Activated CD8-positive, alpha-beta T cell treated with anti-CD3 and anti-CD28 coated beads for 36 hours (primary cell): ENCODE results near the gene SLC1A5. TPM values are rescaled to one million over a fixed set of nuclear protein-coding genes. Genes with fewer than 3 reads are reported as not detected.
"Not testable (repeated sequence)": the region's sequence is repeated elsewhere in the genome, so short reads cannot be mapped to it uniquely, and the experiment has no call there.

Experiments
- ATAC-seq: fragments of 200-7000 bp; cut with Tn5 transposase; one replicate; pipeline ENCODE4 v1.10.0; 2021; ENCODE audit warnings: mild to moderate bottlenecking, moderate library complexity
- CTCF ChIA-PET: fragments of 350-600 bp; sonication (Branson Sonifier 250); formaldehyde crosslinking; loops from one replicate; lab custom pipeline; 2021; ENCODE audit warnings: antibody characterized with exemption; lab: Charles Lee
- POLR2A ChIA-PET: fragments of 350-600 bp; sonication (Branson Sonifier 250); formaldehyde crosslinking; loops from one replicate; lab custom pipeline; 2021; ENCODE audit warnings: antibody characterized with exemption; lab: Charles Lee
- DNase-seq: peaks from one replicate; pipeline ENCODE4 v3.0.0-alpha.2; 2020
- H3K27ac Mint-ChIP-seq: one replicate; pipeline ENCODE4 v1.8.0; 2021; ENCODE audit warnings: mild to moderate bottlenecking, mixed read lengths
- H3K27me3 Mint-ChIP-seq: one replicate; pipeline ENCODE4 v1.8.0; 2021; ENCODE audit warnings: mixed read lengths
- H3K36me3 Mint-ChIP-seq: one replicate; pipeline ENCODE4 v1.8.0; 2021; ENCODE audit warnings: low read depth, mixed read lengths
- H3K4me1 Mint-ChIP-seq: one replicate; pipeline ENCODE4 v1.8.0; 2021; ENCODE audit warnings: low read depth, mixed read lengths
- H3K4me3 Mint-ChIP-seq: one replicate; pipeline ENCODE4 v1.8.0; 2021; ENCODE audit warnings: mild to moderate bottlenecking, moderate library complexity, mixed read lengths
- H3K9me3 Mint-ChIP-seq: one replicate; pipeline ENCODE4 v1.8.0; 2021; ENCODE audit warnings: mixed read lengths
- CTCF ChIP-seq: fragments of 200-600 bp; IDR thresholded peaks from one replicate; pipeline ENCODE4 v1.8.0; 2022; ENCODE audit warnings: antibody characterized with exemption, mild to moderate bottlenecking
- intact Hi-C: fragments of 100-400 bp; cut with micrococcal nuclease; formaldehyde crosslinking; loops from one replicate; pipeline ENCODE4 v1.10.0; 2022
- total RNA-seq, 2 experiments: library from RNA; stranded (reverse); gene quantifications; one replicate each; pipeline ENCODE4 v1.2.3, GENCODE V29; 2021

SLC1A5 gene
- total RNA-seq, 2 experiments from 2014 or later = 235 TPM

- Mint-ChIP-seq H3K36me3 (no peaks in the 10 kb centered on the region), H3K27ac (no peak overlapping the region), H3K27me3 (no peaks in the 10 kb centered on the region), H3K4me1 (peaks cover 9% of the 10 kb centered on the region), H3K4me3 (no peak overlapping the region), H3K9me3 (no peaks in the 10 kb centered on the region)
- ATAC-seq (no peak), DNase-seq (no peak)
- POLR2A ChIA-PET = interaction anchor here (0.6 kb wide), 1 partner anchor 1108 kb away, joined by 3 read pairs; no protein-coding TSS in a partner anchor
- intact Hi-C loops = no loop called here
- CTCF ChIA-PET = interaction anchor here (2.3 kb wide), 1 partner anchor 27 kb away, joined by 8 read pairs; no protein-coding TSS in a partner anchor
- TF ChIP-seq CTCF = no peak
Observed at GRCh38 chr19:46812977-46813838, 24.8 kb upstream of the SLC1A5 start.

- H3K4me3 Mint-ChIP-seq = no peak overlapping the region
Observed at GRCh38 chr19:46809534-46810272, 21.3 kb upstream of the SLC1A5 start.

DNA sequence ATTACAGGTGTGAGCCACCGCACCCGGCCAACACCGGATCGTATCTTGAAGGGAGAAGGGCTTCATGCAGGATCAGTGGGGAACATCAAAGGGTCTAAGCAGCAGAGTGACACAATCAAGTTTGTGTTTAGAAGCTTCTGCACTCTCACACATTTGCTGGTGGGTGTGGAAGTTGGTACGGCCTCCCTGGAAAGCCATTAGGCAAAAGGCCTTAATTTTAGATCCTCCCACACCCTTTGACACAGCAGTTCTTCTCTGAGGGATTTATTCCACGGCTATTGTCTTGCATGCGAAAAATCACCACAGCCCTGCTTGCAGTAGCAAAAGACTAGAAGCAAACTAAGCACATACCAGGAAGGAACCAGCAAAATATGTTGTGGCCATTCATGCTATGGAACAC, 18.3 kb upstream of the SLC1A5 start:
- DNase-seq (no peak), ATAC-seq (no peak)
- intact Hi-C loops = no loop called here
- H3K9me3 Mint-ChIP-seq = no peaks in the 10 kb centered on the region
- CTCF ChIA-PET = no interaction called here
- no peak overlapping the region for H3K27ac Mint-ChIP-seq
- no peak for TF ChIP-seq CTCF
- no peaks in the 10 kb centered on the region for H3K27me3 Mint-ChIP-seq
- H3K4me3 Mint-ChIP-seq = no peak overlapping the region
- no peaks in the 10 kb centered on the region for H3K36me3 Mint-ChIP-seq
- H3K4me1 Mint-ChIP-seq = no peaks in the 10 kb centered on the region
- POLR2A ChIA-PET = interaction anchor here (1.3 kb wide), 1 partner anchor 10 kb away, joined by 4 read pairs; no protein-coding TSS in a partner anchor

More at GRCh38 chr19:46809534-46810272, 21.3 kb upstream of the SLC1A5 start:
- intact Hi-C loops = no loop called here
- no peak for ATAC-seq
- TF ChIP-seq CTCF = no peak
- H3K27me3 Mint-ChIP-seq = no peaks in the 10 kb centered on the region
- POLR2A ChIA-PET = interaction anchor here (2.3 kb wide), 1 partner anchor 21 kb away, joined by 6 read pairs; the partner anchor contains the start of gene SLC1A5
- no peaks in the 10 kb centered on the region for H3K9me3 Mint-ChIP-seq
- no peak for DNase-seq
- CTCF ChIA-PET = no interaction called here
- H3K36me3 Mint-ChIP-seq = no peaks in the 10 kb centered on the region
- no peak overlapping the region for H3K27ac Mint-ChIP-seq
- peaks cover 9% of the 10 kb centered on the region for H3K4me1 Mint-ChIP-seq

GRCh38 chr19:46804432-46804831, 16.0 kb upstream of the SLC1A5 start:
- POLR2A ChIA-PET, H3K27ac Mint-ChIP-seq, intact Hi-C loops, H3K4me3 Mint-ChIP-seq, H3K27me3 Mint-ChIP-seq, H3K4me1 Mint-ChIP-seq, DNase-seq, ATAC-seq, H3K36me3 Mint-ChIP-seq, H3K9me3 Mint-ChIP-seq: not testable (repeated sequence)
- CTCF ChIA-PET = interaction anchor here (1.3 kb wide), 2 partner anchors 47 to 209 kb away, joined by 5 to 6 read pairs; no protein-coding TSS in a partner anchor

GRCh38 chr19:46803555-46803954, 15.2 kb upstream of the SLC1A5 start:
- CTCF ChIA-PET = no interaction called here

More at GRCh38 chr19:46803555-46803954, 15.2 kb upstream of the SLC1A5 start:
- no peak for DNase-seq
- no peak for TF ChIP-seq CTCF
- no peak for ATAC-seq
- POLR2A ChIA-PET = no interaction called here
- Mint-ChIP-seq H3K27me3 (no peaks in the 10 kb centered on the region), H3K27ac (no peak overlapping the region), H3K4me1 (no peaks in the 10 kb centered on the region), H3K4me3 (no peak overlapping the region), H3K36me3 (no peaks in the 10 kb centered on the region), H3K9me3 (no peaks in the 10 kb centered on the region)
- intact Hi-C loops = no loop called here
